A673 (cell line): ENCODE measurements around the gene ZBTB25. TPM values are rescaled to one million over a fixed set of nuclear protein-coding genes. Genes with fewer than 3 reads are reported as not detected.

Experiments
- BruUV-seq: library from RNA; stranded (reverse); fragments of 400-500 nt; replicated peaks from 2 replicates; lab custom pipeline; 2021; lab: Mats Ljungman, UMichigan
- CTCF ChIA-PET: fragments of 300-600 bp; sonication (Branson Sonifier 250); formaldehyde crosslinking; loops from one replicate; lab custom pipeline; 2022; ENCODE audit warnings: antibody characterized with exemption; lab: Charles Lee
- POLR2A ChIA-PET: fragments of 300-600 bp; sonication (Branson Sonifier 250); formaldehyde crosslinking; loops from one replicate; lab custom pipeline; 2022; ENCODE audit warnings: antibody characterized with exemption; ENCODE audit not compliant: low non-redundant PET; lab: Charles Lee
- DNase-seq: peaks from one replicate; pipeline ENCODE4 v3.0.0-alpha.2; 2015; ENCODE audit warnings: low spot score
- H3K27ac ChIP-seq: fragments of 200-600 bp; sonication (generic); 2 replicates; pipeline ENCODE4 v1.5.1; 2016; ENCODE audit warnings: mixed run types, low read depth, mild to moderate bottlenecking, mixed read lengths, antibody characterized with exemption, low read length; ENCODE audit not compliant: poor library complexity, severe bottlenecking
- H3K27me3 ChIP-seq: fragments of 200-600 bp; sonication (generic); replicated peaks from 2 replicates; pipeline ENCODE4 v1.6.1; 2017; ENCODE audit warnings: mixed run types, low read depth, mild to moderate bottlenecking, mixed read lengths, antibody characterized with exemption, low read length; ENCODE audit not compliant: insufficient read depth, poor library complexity
- H3K36me3 ChIP-seq: fragments of 200-600 bp; sonication (generic); 2 replicates; pipeline ENCODE4 v1.6.1; 2016; ENCODE audit warnings: mixed run types, mild to moderate bottlenecking, mixed read lengths, antibody characterized with exemption, low read length; ENCODE audit not compliant: insufficient read depth, poor library complexity, severe bottlenecking
- H3K4me1 ChIP-seq: fragments of 200-600 bp; sonication (generic); 2 replicates; pipeline ENCODE4 v1.6.1; 2017; ENCODE audit warnings: mixed run types, mild to moderate bottlenecking, mixed read lengths, antibody characterized with exemption, low read length; ENCODE audit not compliant: insufficient read depth, poor library complexity, severe bottlenecking
- H3K4me3 ChIP-seq: fragments of 200-600 bp; sonication (generic); 2 replicates; pipeline ENCODE4 v1.5.1; 2016; ENCODE audit warnings: low read depth, mixed run types, mild to moderate bottlenecking, mixed read lengths, low read length; ENCODE audit not compliant: poor library complexity, severe bottlenecking
- H3K9me3 ChIP-seq: fragments of 200-600 bp; sonication (generic); 2 replicates; pipeline ENCODE4 v1.6.1; 2016; ENCODE audit warnings: mixed run types, low read depth, mild to moderate bottlenecking, mixed read lengths, antibody characterized with exemption, low read length; ENCODE audit not compliant: poor library complexity, severe bottlenecking
- EZH2 ChIP-seq: fragments of 200-600 bp; sonication (generic); IDR thresholded peaks from 2 replicates; pipeline ENCODE4 v1.6.1; 2017; ENCODE audit warnings: borderline replicate concordance, low read depth, mild to moderate bottlenecking, mixed read lengths, antibody characterized with exemption, low read length; ENCODE audit not compliant: poor library complexity, severe bottlenecking
- intact Hi-C: fragments of 100-400 bp; cut with micrococcal nuclease; formaldehyde crosslinking; loops from one replicate; pipeline ENCODE4 v1.10.0; 2022; ENCODE audit not compliant: unreplicated experiment
- total RNA-seq: library from RNA; stranded (reverse); gene quantifications from 2 replicates; pipeline ENCODE4 v1.2.3, GENCODE V29; 2021
- TF ChIP-seq, protein P1 (sequence below): fragments of 300-800, 200-600 bp; sonication (generic); conservative IDR thresholded peaks from 2 replicates; pipeline ENCODE4 v1.5.1; 2017; ENCODE audit warnings: low read depth, mild to moderate bottlenecking, antibody characterized with exemption, low read length, moderate library complexity, mixed read lengths

The ZBTB25 gene
- total RNA-seq, 1 experiment from 2014 or later = 11.3 TPM

DNA sequence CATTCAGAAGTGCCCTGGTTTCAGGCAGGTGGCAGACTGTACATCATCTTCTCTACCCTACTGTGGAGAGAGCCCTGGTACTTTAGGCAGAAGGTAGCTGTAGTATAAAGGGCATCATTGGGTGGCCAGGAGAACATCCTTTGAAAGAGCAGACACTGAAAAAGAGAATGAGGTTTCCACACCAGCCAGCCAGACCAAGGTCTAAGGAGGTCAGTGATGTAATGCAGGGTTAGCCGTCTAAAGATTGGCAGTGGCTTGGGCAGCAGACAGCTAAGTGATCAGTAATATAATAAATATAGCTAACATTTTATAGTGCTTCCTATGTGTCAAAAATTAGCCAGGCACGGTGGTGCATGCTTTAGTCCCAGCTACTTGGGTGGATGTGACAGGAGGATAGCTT is 12.0 kb downstream of the ZBTB25 start:
- CTCF ChIA-PET = no interaction called here

DNA sequence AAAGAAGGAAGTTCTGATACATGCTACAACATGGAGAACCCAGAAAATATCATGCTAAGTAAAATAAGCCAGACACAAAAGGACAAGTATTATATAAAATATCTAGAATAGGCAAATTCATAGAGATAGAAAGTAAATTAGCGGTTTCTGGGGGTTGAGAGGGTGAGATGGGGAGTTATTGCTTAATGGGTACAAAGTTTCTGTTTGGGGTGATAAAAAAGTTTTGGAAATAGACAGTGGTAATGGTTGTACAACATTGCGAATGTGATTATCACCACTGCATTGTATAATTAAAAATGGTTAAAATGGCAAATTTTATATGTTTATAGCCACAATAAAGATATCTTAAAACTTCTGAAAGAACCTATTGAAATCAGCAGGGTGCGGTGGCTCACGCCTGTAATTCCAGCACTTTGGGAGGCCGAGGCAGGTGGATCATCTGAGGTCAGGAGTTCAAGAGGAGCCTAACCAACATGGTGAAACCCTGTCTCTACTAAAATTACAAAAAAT is 15.0 kb downstream of the ZBTB25 start:
- no peak overlapping the region for H3K27ac ChIP-seq
- CTCF ChIA-PET = no interaction called here
- DNase-seq = no peak
- TF ChIP-seq EZH2 = no peak
- TF ChIP-seq, protein P1, sequence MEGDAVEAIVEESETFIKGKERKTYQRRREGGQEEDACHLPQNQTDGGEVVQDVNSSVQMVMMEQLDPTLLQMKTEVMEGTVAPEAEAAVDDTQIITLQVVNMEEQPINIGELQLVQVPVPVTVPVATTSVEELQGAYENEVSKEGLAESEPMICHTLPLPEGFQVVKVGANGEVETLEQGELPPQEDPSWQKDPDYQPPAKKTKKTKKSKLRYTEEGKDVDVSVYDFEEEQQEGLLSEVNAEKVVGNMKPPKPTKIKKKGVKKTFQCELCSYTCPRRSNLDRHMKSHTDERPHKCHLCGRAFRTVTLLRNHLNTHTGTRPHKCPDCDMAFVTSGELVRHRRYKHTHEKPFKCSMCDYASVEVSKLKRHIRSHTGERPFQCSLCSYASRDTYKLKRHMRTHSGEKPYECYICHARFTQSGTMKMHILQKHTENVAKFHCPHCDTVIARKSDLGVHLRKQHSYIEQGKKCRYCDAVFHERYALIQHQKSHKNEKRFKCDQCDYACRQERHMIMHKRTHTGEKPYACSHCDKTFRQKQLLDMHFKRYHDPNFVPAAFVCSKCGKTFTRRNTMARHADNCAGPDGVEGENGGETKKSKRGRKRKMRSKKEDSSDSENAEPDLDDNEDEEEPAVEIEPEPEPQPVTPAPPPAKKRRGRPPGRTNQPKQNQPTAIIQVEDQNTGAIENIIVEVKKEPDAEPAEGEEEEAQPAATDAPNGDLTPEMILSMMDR = no peak
- no TSS peak for BruUV-seq
- POLR2A ChIA-PET = interaction anchor here (0.6 kb wide), 1 partner anchor 27 kb away, joined by 5 read pairs; no protein-coding TSS in a partner anchor
- no peaks in the 10 kb centered on the region for H3K9me3 ChIP-seq
- H3K36me3 ChIP-seq = peaks cover 41% of the 10 kb centered on the region
- intact Hi-C loops = no loop called here
- no peak overlapping the region for H3K4me3 ChIP-seq
- no peaks in the 10 kb centered on the region for H3K4me1 ChIP-seq
- H3K27me3 ChIP-seq = no peaks in the 10 kb centered on the region

More for the DNA sequence above, 12.0 kb downstream of the ZBTB25 start:
- Histone ChIP-seq H3K36me3 (peaks cover 32% of the 10 kb centered on the region), H3K27me3 (no peaks in the 10 kb centered on the region), H3K27ac (no peak overlapping the region), H3K9me3 (no peaks in the 10 kb centered on the region), H3K4me1 (no peaks in the 10 kb centered on the region), H3K4me3 (no peak overlapping the region)
- intact Hi-C loops = no loop called here
- TF ChIP-seq, protein P1 = no peak
- TF ChIP-seq EZH2 = no peak
- POLR2A ChIA-PET = no interaction called here
- BruUV-seq = no TSS peak
- DNase-seq = no peak

DNA sequence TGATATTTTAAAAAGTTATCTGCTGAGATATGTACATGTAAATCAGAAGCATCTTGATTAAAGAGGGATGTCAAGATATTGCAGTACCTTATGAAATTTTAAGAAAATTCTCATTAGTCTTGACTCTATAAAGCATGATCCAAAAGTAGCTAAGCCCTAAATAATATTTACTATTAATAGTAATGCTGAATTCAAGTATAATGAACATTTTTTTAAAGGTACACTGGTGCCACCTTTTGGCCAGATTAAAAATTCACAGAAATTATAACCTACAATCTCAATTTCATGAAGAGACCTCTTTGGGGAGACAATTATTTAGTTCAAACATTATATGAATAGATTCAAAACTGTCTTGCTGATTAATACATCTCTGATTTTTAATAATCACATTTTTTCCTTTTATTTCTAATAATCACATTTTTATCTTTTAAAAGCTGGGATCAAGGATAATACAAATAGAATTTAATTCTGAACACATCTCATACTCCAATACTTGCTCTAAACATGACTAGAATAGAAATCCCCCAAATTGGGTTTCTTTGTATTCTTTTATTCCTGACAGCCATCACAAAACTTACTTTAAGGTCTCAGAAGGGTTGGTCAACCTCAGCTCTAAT is 24.9 kb downstream of the ZBTB25 start:
- ChIA-PET CTCF (interaction anchor here (0.6 to 1.0 kb wide), 3 partner anchors 61 to 141 kb away, joined by 3 to 7 read pairs (median 4); no protein-coding TSS in a partner anchor), POLR2A (no interaction called here)
- peak; percentile 37 for DNase-seq
- Histone ChIP-seq H3K27ac (no peak overlapping the region), H3K36me3 (no peaks in the 10 kb centered on the region), H3K27me3 (no peaks in the 10 kb centered on the region), H3K4me1 (peaks cover 4% of the 10 kb centered on the region), H3K4me3 (no peak overlapping the region), H3K9me3 (no peaks in the 10 kb centered on the region)
- intact Hi-C loops = loop anchor here (5.0 kb wide), 1 partner anchor 136 kb away; no protein-coding TSS in a partner anchor
- TF ChIP-seq, protein P1 = peak; percentile 62
- no peak for TF ChIP-seq EZH2
- BruUV-seq = no TSS peak
